PFSK-1 (cell line): ENCODE data around the gene ST8SIA5.

Experiments used
- POLR2AphosphoS5 ChIP-seq: IDR thresholded peaks from 2 replicates; pipeline ENCODE4 v1.6.1; 2012; ENCODE audit warnings: low read depth, mild to moderate bottlenecking, control low read depth, low read length, moderate library complexity
- SIN3A ChIP-seq: IDR thresholded peaks from 2 replicates; pipeline ENCODE4 v1.6.1; 2012; ENCODE audit warnings: mild to moderate bottlenecking, low read length, moderate library complexity, borderline replicate concordance; ENCODE audit not compliant: insufficient read depth
- TAF1 ChIP-seq: IDR thresholded peaks from 2 replicates; pipeline ENCODE4 v1.6.1; 2012; ENCODE audit warnings: low read length, control low read depth, borderline replicate concordance; ENCODE audit not compliant: insufficient read depth
- TF ChIP-seq, protein P1 (sequence below), 2 experiments: IDR thresholded peaks; 2 replicates each; pipeline versions ENCODE4 v1.6.1 to v1.8.0; 2011 to 2012; ENCODE audit warnings: low read depth in 2 of 2, low read length in 2 of 2, control low read depth in 1 of 2, inconsistent platforms in 1 of 2, mild to moderate bottlenecking in 1 of 2, moderate library complexity in 1 of 2; ENCODE audit not compliant: insufficient read depth in 1 of 2

DNA sequence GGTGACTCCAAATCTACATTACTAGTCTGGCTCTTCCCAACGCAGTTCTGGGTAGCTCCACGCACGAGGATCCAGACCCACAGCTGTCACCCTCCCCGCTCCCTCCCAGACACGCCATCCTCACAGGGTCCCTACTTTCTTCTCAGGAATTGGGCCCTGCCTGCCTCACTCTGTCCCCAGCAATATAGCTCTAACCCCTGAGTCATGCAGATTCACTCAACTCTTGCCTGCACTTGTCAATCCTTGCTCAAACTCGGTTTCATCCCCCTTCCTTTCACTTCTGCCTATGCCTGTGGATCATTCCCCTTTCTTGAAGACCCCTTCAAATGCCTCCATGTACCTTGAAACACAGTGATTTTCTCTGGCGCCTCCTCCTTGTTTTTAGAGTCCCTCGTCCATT lies 5.0 kb downstream of the ST8SIA5 start:
- TF ChIP-seq TAF1 (no peak), POLR2AphosphoS5 (no peak), SIN3A (no peak)
- TF ChIP-seq, protein P1, sequence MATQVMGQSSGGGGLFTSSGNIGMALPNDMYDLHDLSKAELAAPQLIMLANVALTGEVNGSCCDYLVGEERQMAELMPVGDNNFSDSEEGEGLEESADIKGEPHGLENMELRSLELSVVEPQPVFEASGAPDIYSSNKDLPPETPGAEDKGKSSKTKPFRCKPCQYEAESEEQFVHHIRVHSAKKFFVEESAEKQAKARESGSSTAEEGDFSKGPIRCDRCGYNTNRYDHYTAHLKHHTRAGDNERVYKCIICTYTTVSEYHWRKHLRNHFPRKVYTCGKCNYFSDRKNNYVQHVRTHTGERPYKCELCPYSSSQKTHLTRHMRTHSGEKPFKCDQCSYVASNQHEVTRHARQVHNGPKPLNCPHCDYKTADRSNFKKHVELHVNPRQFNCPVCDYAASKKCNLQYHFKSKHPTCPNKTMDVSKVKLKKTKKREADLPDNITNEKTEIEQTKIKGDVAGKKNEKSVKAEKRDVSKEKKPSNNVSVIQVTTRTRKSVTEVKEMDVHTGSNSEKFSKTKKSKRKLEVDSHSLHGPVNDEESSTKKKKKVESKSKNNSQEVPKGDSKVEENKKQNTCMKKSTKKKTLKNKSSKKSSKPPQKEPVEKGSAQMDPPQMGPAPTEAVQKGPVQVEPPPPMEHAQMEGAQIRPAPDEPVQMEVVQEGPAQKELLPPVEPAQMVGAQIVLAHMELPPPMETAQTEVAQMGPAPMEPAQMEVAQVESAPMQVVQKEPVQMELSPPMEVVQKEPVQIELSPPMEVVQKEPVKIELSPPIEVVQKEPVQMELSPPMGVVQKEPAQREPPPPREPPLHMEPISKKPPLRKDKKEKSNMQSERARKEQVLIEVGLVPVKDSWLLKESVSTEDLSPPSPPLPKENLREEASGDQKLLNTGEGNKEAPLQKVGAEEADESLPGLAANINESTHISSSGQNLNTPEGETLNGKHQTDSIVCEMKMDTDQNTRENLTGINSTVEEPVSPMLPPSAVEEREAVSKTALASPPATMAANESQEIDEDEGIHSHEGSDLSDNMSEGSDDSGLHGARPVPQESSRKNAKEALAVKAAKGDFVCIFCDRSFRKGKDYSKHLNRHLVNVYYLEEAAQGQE (IDR thresholded peaks at IDR 0.05; ENCODE audit: insufficient read depth in 1 of 2, low read depth in 2 of 2, low read length in 2 of 2), result no peak
